Astrocyte of the cerebellum (primary cell): Measurements from ENCODE around the gene RNF207.
A peak's percentile ranks its signal among the peaks of the same experiment; 100 is the strongest.

Experiments used
- DNase-seq: peaks from one replicate; pipeline ENCODE4 v3.0.0-alpha.2; 2011; ENCODE audit warnings: low read depth
- H3K4me3 ChIP-seq: 2 replicates; pipeline ENCODE4 v1.5.1; 2011; ENCODE audit warnings: mild to moderate bottlenecking, low read depth, low read length, moderate library complexity
- in situ Hi-C: cut with HindIII; loops from 2 replicates; pipeline ENCODE4 v1.10.0; 2017; ENCODE audit warnings: low sequenced_read_pairs
- TF ChIP-seq, protein P1 (sequence below): IDR thresholded peaks from 2 replicates; pipeline ENCODE4 v1.5.1; 2012; ENCODE audit warnings: low read length, low read depth, moderate library complexity, mild to moderate bottlenecking; ENCODE audit errors: missing control alignments

RNF207 gene

DNA sequence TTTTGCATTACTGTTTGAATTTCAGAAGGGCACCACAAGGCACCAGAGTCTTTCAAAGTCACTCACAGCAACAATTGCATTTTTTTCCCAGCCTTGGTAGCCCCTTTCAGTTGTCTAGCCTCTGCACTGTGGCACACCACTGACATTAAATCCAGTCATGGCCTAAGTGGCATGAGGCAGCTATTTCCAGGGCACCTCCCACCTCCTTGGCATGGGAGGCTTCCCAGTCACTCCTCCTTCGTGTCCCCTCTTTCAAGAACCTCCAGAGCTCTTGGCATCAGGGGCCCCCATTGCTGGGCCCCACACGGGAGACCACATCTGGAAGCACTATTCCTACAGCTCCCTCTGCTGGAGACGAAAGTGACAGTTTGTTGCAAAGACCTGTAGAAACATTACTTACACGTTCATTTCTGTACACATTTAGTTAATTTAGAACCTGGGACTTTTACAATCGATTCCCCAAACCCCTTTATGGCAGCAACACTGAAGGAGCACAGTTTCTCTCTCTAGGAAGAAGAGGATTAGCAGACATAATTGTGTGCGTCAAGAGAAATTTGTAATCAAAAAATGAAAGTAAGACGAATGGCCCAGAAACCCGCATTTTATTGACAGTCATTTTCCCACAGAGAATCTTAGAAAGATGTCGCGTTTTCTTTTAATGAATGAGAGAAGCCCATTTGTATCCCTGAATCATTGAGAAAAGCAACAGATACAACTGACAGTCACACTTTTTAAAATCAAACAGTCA, 20.1 kb upstream of the RNF207 start:
- in situ Hi-C loops: no loop called here
- H3K4me3 ChIP-seq: no peak overlapping the region
- DNase-seq: no peak
- TF ChIP-seq, protein P1, sequence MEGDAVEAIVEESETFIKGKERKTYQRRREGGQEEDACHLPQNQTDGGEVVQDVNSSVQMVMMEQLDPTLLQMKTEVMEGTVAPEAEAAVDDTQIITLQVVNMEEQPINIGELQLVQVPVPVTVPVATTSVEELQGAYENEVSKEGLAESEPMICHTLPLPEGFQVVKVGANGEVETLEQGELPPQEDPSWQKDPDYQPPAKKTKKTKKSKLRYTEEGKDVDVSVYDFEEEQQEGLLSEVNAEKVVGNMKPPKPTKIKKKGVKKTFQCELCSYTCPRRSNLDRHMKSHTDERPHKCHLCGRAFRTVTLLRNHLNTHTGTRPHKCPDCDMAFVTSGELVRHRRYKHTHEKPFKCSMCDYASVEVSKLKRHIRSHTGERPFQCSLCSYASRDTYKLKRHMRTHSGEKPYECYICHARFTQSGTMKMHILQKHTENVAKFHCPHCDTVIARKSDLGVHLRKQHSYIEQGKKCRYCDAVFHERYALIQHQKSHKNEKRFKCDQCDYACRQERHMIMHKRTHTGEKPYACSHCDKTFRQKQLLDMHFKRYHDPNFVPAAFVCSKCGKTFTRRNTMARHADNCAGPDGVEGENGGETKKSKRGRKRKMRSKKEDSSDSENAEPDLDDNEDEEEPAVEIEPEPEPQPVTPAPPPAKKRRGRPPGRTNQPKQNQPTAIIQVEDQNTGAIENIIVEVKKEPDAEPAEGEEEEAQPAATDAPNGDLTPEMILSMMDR: peak; percentile 48

DNA sequence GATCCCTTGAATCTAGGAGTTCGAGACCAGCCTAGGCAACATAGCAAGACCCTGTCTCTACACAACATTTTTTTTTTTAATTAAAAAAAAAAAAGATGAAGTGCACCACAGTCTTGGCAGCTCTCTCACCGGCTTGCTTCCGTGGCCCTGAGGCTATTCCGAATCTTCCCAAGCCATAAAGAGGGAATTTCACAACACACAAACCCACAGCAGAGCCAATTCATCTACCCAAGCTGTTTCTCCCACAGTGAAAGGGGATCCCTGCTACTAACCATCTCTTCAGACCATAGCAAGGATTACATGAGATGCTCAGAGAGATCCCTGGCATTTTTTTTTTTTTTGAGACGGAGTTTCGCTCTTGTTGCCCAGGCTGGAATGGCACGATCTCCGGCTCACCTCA, 17.5 kb upstream of the RNF207 start:
- no peak for DNase-seq
- TF ChIP-seq, protein P1: no peak
- in situ Hi-C loops: no loop called here
- no peak overlapping the region for H3K4me3 ChIP-seq

DNA sequence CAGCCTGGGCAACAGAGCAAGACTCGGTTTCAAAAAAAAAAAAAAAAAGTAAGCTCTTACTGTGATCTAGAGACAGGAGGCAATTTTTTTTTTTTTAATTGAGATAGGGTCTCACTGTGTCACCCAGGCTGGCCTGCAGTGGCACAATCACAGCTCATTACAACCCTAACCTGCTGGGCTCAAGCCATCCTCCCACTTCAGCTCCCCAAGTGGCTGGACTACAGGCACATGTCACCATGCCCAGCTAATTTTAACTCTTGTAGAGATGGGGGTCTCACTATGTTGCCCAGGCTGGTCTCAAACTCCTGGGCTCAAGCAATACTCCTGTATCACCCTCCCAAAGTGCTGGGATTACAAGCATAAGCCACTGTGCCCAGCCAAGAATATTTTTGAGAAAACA, 14.0 kb upstream of the RNF207 start:
- DNase-seq: no peak
- in situ Hi-C loops: loop anchor here (5.0 kb wide), 1 partner anchor 60 kb away; no protein-coding TSS in a partner anchor
- no peak overlapping the region for H3K4me3 ChIP-seq
- TF ChIP-seq, protein P1: no peak

DNA sequence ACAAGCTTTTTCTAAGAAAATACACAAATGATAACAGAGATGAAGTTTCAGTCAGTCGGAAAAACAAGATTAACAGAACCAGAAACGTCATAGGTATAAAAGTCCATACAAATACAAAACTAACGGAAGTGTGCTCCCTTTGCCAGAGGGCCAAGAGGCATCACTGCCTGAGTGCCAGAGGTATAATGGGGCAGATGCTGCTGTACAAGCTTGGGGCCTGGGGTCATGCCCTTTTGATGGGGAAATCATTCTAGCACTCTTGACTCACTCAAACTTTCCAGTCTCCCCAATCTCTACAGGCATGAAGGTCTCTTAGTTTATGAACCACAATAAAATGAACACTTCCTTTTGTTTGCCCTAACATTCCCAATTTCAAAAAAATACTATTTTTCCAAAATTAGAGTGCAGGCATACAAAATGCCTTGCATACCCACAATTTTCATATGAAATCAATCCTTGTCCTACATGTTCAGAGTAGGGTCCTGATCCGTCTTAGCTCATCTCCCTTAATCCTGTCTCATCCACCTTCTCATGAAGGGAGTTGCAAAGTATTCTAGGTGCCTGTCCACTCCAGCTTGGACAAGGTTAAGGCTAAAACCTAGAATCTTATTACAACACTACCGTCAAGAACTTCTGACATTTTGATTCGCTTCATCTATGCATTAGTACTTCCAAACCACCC, 8.0 kb upstream of the RNF207 start:
- in situ Hi-C loops: no loop called here
- peak overlapping the region; percentile 99 for H3K4me3 ChIP-seq
- TF ChIP-seq, protein P1: no peak
- DNase-seq: no peak

DNA sequence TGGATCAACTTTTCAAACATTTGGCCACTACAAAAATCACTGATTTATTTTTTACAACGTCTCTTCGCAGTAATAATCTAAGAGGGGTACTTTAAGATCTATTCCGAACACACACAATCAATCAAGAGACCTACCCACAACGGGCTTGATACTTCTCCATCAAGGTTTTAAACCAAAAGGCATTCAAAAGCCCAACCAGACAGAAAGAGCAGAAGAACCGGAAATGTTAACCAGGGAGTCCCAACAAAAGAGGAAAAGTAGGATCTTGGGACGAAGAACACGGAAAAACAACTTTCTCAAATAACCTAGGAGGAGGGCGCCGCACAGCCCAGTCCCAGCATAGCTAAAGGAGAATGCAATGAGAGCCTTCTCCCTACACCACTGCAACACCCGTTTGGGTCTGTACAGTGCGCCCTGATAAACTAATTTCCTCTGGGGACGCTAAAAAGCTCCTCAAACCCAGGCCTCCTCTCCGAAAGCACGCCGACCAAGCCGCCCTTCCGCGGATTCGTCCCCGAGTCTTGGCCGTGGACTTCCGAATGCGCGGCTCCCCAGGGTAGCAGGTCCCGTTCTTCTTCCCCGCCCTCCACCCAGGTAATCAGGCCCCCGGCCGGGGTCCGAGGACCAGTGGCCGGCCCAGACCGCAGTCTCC, 7.1 kb upstream of the RNF207 start:
- TF ChIP-seq, protein P1: no peak
- DNase-seq: no peak
- in situ Hi-C loops: no loop called here

DNA sequence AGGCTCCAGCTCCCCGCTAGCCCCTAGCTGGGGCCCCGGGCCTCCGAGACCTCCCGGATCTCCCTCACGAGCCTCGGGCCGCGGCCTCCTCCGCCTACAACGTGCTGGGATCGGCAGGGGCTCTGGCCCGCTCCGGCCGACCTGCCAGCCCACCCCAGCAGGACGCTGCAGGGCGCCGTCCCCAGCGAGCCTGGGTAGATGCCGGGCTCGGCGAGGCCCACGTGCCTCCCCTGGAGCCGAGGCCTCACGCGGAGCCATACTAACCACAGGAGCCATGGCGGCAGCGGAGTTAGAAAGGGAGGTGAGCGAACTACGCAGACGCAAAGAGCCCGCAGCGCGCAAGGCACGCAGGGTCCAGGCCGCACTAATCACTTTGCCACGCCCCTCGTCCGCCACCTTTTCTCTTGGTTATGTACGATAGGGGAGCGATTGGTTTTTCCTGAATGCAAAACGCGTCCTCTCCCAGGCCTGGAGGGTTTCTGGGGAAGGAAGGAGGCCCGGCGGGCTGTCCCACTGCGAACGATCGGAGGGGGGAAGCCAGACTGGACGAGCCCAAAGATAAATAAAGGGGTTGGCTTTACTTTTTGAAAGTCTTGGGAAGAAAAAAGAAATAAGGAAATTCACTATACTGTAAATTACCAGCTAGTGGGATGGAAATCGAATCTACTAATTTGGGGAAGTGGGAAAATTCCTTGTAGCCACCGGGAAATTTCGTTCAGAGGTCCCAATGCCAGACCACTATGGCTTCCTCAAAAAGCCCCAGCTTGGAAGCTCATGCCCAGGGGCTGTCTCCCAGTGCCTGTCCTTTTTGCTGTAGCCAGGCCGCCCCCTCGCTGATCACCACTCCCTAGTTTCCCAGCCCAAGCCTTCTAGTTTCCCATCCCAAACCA, 6.4 kb upstream of the RNF207 start, which contains the start of gene RPL22:
RPL22 (minus strand) TSS at position 298 of the 890 bp plus-strand sequence; CDS start at position 276, 22 bp downstream.
- peak; percentile 99 for DNase-seq
- in situ Hi-C loops: no loop called here
- TF ChIP-seq, protein P1: no peak
- peak within 1 kb of the TSS; percentile 99 for H3K4me3 ChIP-seq

More for the DNA sequence above, 7.1 kb upstream of the RNF207 start:
- H3K4me3 ChIP-seq: peak overlapping the region; percentile 99
